ENCODE results near the gene CALCA.
"Not testable (repeated sequence)": the region's sequence is repeated elsewhere in the genome, so short reads cannot be mapped to it uniquely, and the experiment has no call there.

The CALCA gene

DNA sequence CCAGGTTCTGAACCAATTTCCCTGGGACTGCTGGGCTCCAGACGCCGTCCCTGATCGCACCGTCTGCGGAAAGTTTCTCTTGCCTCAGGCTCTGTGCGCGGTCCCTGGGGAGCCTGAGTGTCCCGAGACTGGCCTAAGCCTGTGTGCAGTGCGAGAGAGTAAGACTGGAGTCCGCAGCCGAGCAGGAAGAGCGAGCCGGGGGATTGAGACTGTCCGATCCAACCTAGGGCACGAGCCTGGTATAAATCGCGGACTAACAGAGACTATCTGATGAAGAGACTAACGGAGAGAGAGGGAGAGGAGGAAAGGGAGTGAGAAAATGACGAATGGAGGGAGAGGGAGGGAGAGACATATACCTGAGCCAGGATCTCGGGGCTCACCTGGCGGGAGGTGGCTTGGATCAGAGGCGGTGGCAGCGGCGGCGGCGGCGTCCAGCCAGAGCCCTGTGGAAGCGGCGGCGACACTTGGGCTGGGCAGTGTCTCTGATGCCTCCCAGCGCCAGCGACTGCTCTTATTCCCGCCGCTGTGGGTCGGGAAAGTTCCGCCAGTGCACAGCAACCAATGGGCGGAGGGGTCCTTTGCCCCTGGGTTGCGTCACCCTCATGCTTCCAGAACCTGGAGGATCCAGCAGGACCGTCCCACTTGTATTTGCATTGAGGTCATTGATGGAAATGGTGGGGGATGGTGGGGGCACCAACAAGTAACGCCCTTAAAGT, at the start of gene CALCA:
CALCA (minus strand) TSS at position 487 of the 716 bp plus-strand sequence. CDS start 1,159 bp downstream, outside the sequence.
- Histone ChIP-seq H3K4me3 (no peak within 1 kb of the TSS), H3K27ac (no peak within 1 kb of the TSS)

DNA sequence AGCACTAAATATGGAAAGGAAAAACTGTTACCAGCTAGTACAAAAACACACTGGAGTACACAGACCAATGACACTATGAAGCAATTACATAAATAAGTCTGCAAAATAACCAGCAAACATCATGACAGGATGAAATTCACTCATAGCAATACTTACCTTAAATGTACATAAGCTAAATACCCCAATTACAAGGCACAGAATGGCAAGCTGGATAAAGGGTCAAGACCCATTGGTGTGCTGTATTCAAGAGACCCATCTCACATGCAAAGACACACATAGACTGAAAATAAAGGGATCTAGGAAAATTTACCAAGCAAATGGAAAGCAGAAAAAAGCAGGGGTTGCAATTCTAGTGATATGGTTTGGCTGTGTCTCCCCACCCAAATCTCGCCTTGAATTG, 44.0 kb upstream of the CALCA start:
- Histone ChIP-seq H3K27ac (no peak overlapping the region), H3K4me3 (no peak overlapping the region)

DNA sequence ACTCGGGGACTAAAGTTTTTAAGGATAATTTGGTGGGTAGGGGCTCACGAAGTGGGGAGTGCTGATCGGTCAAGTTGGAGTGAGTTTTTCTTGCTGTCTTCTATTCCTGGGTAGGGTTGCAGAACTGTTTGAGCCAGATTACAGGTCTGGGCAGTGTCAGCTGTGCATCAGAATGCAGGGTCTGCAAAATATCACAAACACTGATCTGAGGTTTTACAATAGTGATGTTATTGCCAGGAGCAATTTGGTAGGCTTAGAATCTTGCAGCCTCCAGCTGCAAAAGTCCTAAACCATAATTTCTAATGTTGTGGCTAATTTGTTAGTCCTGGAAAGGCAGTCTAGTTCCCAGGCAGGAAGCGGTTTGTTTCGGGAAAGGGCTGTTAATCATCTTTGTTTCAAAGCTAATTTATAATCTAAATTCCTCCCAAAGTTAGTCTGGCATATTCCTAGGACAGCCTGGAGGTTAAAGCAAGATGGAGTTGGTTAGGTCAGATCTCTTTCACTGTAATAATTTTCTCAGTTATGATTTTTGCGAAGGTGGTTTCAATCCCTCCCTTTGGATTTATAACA, 39.7 kb upstream of the CALCA start:
- Histone ChIP-seq H3K4me3 (no peak overlapping the region), H3K27ac (no peak overlapping the region)

DNA sequence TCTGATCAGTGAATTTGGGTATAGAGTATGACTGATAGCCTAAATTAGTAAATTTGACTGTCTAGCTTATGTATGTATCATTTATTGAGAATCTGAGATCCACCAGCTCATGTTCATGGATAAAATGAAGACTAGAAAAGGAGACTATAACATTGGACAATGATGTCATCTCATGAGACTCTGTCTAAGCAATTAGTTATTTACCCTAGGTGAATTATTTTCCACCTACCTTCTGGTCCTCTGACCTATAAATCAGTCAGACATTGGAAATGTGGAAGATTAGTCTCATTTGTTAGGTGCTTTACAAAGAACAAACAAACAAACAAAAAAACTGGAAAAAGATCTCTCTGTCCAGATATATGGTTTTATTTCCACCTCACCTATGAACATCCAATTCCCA, 38.7 kb upstream of the CALCA start:
- no peak overlapping the region for H3K4me3 ChIP-seq
- no peak overlapping the region for H3K27ac ChIP-seq

DNA sequence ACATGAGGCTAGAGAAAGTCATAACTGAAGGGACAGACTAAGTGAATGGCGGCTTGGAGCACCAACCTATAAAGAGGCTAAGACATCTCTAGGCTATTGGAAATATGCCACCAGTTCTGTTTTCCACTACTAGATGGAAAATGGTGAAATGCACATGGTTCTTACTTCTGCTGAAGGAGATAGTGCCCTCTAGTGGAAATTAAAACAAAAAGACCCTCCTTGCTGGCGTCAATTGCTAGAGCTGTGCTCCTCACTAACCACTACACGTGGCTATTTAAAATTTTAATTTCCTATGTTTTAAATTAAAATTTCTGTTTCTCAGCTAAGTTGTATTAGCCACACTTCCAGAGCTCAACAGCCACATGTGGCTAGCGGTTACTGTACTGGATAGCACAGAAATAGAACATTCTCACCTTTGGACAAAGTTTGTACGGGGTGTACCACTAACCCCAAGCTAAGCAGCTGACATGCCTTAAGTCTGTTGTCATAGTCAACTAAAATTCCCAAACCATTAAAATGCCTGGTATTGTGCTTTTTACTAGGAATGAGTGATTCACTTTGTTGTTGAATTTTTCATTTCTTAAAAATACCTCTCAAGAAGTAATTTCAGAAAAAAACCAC, 34.1 kb upstream of the CALCA start:
- Histone ChIP-seq H3K4me3 (no peak overlapping the region), H3K27ac (no peak overlapping the region)

GRCh38 chr11:14988133-14988532, 16.0 kb upstream of the CALCA start:
- H3K27ac ChIP-seq, H3K4me3 ChIP-seq: not testable (repeated sequence)

DNA sequence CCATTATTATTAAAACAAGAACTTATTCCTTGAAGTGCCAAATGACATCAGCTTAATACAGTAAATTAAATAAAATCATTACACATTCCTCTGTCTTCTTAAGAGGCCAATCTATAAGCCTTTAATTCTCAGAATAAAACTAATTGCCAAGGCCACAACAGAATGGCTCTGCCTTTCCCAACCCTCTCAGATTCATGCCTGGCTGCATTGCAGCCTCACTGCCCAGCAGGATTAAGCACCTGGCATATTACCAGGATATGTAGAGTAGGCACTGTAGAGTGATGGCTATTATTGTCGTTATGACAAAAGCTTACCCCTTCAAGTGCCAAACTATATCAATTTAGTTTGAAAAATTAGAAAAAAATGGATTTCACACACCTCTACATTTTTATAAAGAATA, 9.4 kb upstream of the CALCA start:
- Histone ChIP-seq H3K4me3 (no peak overlapping the region), H3K27ac (no peak overlapping the region)

DNA sequence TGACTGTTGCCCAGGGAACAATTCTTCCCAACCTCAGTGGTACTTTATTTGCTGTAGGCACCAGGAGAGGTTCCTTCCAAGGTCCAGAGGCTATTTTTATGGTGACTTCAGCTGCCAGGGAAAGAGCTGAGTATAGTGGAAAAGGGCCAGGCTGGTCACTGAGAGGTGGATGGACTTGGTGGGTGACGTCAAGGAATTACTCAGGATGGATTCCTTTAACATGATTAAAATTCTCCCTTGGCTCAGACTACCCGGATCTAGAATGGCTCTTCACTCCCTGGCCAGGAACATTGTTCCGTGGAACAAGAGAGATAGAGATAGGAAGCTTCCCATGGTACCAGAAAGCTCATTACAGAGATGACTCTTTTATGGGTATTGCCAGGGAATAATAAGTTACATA, 8.7 kb upstream of the CALCA start:
- H3K4me3 ChIP-seq, result no peak overlapping the region
- H3K27ac ChIP-seq, result no peak overlapping the region

GRCh38 chr11:14977101-14977880, 5.1 kb upstream of the CALCA start:
- Histone ChIP-seq H3K4me3 (no peak overlapping the region), H3K27ac (no peak overlapping the region)

- Histone ChIP-seq H3K27ac (no peak overlapping the region), H3K4me3 (no peak overlapping the region)
Measured at GRCh38 chr11:14975252-14975587, 3.1 kb upstream of the CALCA start.

DNA sequence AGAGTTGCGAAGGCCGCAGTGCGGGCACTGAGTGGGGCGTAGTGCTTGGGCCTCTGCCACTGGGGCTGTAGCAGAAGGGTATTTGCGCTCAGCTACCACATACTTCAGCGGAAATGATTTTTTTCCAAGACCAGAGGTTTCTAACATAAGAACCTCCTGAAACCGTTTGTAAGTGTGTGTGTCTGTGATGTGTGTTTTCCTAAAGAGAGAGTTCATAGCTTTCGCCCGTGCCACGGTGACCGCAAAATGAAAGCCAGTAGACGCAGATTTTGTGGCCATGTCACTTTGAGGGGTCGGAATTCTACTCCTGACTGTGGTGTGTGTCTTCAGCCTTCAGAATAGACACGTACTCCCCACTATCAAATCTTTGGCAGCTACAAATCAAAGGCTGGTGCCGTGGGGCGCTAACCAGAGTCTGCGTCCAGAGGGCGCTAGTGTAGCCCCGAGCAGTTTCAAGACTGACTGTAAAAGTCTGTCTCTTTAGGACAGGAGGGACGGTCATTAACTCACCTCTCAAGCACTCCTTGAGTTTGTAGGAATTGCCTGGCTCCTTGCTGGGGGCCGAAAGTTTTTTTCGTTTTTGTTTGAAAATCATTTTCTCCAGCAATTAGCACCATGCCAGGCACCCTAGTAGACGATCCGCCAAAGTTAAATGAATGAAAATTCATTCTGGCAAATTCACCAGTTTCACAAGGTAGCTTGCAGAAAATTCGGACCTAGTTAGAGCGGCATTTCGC, 2.5 kb upstream of the CALCA start:
- H3K27ac ChIP-seq, result no peak overlapping the region
- H3K4me3 ChIP-seq, result peak overlapping the region in 2 of 7 experiments; percentile 2 to 10

DNA sequence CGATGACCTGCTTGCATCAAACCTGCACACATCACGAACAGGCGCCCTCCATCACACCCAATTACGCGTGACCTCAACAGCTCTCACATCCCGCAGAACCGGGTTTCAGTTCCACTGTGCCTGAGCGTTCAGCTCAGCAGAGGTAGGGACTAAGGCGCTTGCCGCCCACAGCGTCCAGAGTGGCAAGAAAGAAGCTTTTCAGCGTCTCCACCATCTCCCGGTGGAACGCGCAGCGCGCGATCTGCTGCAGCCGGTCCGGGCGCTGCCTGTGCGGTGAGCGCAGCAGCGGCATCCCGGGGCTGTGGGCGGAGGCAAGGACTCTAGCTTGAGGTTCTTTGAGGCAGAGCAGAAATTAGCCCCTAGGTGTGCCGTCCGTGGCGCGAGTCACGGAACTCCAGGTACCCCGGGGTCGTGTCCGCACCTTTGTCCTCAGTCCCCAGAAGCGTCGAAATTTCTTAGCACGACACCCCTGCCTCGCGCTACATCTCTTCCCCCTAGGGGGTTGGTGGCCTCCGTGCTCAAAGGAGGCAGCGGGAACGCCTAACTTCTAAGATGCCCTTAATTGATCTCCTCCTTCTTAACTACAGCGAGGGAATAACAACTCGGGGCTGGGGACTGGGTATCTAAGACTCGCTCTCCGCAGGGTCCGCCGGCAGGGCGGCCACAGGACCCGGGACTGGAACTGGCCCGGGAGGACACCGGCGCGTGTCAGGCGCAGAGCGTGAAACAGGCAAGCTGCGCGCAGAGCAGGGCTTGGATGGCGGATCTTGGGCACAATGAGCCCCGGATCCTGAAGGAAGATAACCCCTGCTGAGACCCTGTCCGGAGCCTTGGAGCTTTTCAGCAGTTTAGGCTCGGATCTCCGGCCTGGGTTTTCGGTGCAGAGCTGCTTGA, 1.7 kb upstream of the CALCA start:
- H3K4me3 ChIP-seq, result peak overlapping the region in 2 of 7 experiments; percentile 2 to 10
- H3K27ac ChIP-seq, result no peak overlapping the region

GRCh38 chr11:14972581-14973495, 687 bp upstream of the CALCA start:
- no peak overlapping the region for H3K27ac ChIP-seq
- H3K4me3 ChIP-seq, result no peak overlapping the region

GRCh38 chr11:14969901-14970323, 2.2 kb downstream of the CALCA start:
- Histone ChIP-seq H3K27ac (no peak overlapping the region), H3K4me3 (no peak overlapping the region)

DNA sequence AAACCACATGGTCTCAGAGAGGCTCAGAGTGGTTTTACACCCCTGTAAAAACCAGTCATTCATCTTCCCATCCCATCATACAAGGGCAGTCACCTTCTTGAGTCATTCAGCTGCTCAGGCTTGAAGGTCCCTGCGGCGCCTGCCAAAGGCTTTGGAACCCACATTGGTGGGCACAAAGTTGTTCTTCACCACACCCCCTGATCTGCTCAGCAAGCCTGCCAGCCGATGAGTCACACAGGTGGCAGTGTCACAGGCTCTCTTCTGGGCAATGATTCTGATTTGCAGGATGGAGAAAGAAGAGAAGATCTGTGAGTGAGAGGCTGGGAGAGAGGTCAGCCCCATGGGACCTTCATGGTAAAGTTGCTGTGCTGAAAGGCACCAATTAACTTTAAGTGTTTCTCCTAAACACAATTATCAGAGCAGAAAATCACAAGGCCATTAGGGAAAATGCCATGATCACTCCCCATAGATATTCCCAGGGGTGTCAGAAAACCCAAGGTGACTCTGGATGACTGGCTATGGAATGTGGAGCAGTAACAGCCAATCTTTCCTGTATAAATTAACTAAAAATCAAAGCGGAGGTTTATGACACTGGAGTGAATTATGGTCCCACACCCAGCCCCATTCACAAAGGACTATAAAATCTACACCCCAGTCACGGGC, 4.4 kb downstream of the CALCA start:
- Histone ChIP-seq H3K27ac (no peak overlapping the region), H3K4me3 (no peak overlapping the region)

DNA sequence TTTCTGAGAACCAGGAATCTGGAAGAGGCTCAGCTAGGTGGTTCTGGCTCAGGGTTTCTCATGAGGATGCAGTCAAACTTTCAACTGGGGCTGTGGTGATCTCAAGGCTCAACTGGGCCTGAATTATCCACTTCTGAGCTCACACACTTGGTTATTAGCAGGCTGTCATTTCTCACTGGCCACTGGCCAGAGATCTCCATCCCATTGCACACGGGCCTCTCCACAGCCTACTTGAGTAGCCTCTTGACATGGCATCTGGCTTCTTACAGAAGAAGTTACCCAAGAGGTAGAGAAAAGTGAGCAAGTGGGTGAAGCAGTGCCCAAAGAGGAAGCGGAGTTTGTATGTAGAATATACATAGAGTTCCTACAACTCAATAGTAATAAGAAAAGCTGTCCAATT, 16.0 kb downstream of the CALCA start:
- Histone ChIP-seq H3K27ac (no peak overlapping the region), H3K4me3 (no peak overlapping the region)

DNA sequence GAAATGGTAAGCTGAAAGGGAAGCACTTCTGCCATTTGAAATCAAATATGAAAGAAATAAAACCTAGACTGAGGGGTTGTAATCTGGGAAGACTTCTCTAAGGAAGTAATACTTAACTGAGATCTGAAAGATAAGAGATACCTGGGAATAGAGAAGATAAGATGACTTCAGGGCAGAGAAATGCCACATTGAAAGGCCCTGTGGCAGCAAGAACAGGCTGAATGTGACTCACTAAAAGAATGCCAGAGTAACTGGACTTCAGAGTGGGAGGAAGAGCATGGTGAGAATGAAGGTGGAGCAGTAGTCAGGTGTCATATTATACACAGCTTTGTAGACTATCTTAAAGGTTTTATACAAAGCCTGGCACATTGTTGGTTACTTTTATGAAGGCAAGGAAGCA, 17.6 kb downstream of the CALCA start:
- no peak overlapping the region for H3K27ac ChIP-seq
- H3K4me3 ChIP-seq, result no peak overlapping the region
